GM19240 (cell line): Measurements from ENCODE around the gene BCR.
"Not testable (repeated sequence)": the region's sequence is repeated elsewhere in the genome, so short reads cannot be mapped to it uniquely, and the experiment has no call there.

Source experiments
- DNase-seq: peaks from one replicate; pipeline ENCODE4 v3.0.0; 2011; ENCODE audit warnings: low spot score; ENCODE audit not compliant: insufficient read length

The BCR gene

GRCh38 chr22:23365524-23365923 lies 185.2 kb downstream of the BCR start:
- no peak for DNase-seq

GRCh38 chr22:23365961-23366360 lies 185.7 kb downstream of the BCR start:
- DNase-seq = no peak

- DNase-seq = not testable (repeated sequence)
These were observed 186.9 kb downstream of the BCR start for GRCh38 chr22:23367196-23367595.
